Measurements from ENCODE around the gene APOL2.
"Not testable (repeated sequence)": the region's sequence is repeated elsewhere in the genome, so short reads cannot be mapped to it uniquely, and the experiment has no call there.

Gene APOL2

GRCh38 chr22:36277482-36278291 is 38.4 kb upstream of the APOL2 start:
- no peaks in the 10 kb centered on the region for H3K27me3 ChIP-seq (replicated peaks in 2 of 5; ENCODE audit: control insufficient read depth in 4 of 5, insufficient read depth in 5 of 5, low read length in 4 of 5)
- DNase-seq, result peak; percentile 62 to 81 (median 75)
- CTCF ChIA-PET, result interaction anchor here (0.6 to 2.4 kb wide), 25 partner anchors 8 to 191 kb away, joined by 3 to 16 read pairs (median 4); partner anchors contain the start of gene APOL2
- H3K36me3 ChIP-seq (ENCODE audit: control insufficient read depth in 4 of 4, insufficient read depth in 4 of 4, low read length in 3 of 4), result peaks cover under 1 to 24% (median 12%) of the 10 kb centered on the region in 4 experiments
- peak overlapping the region in 1 of 7 experiments; percentile 8 for H3K4me3 ChIP-seq (ENCODE audit: control insufficient read depth in 1 of 7, extremely low read depth in 1 of 7, insufficient read depth in 4 of 7, low read depth in 2 of 7, low read length in 6 of 7)
- H3K4me1 ChIP-seq (ENCODE audit: control extremely low read depth in 1 of 4, control insufficient read depth in 4 of 4, insufficient read depth in 4 of 4, low read length in 3 of 4), result peaks cover 0 to 11% (median 6%) of the 10 kb centered on the region in 4 experiments
- no peak overlapping the region for H3K27ac ChIP-seq (ENCODE audit: insufficient read depth in 1 of 2, low read depth in 1 of 2, low read length in 2 of 2, poor library complexity in 1 of 2, severe bottlenecking in 2 of 2)
- POLR2A ChIA-PET, result no interaction called here
- no peaks in the 10 kb centered on the region for H3K9me3 ChIP-seq (ENCODE audit: control extremely low read depth in 1 of 5, control insufficient read depth in 4 of 5, insufficient read depth in 2 of 5, low read depth in 1 of 5, low read length in 4 of 5)
- 37% methylated on average over 15 of the region's 18 CpGs for WGBS (ENCODE audit: insufficient coverage)

- DNase-seq, result no peak
- 89% methylated on average over 5 of the region's 5 CpGs for WGBS (ENCODE audit: insufficient coverage)
- Histone ChIP-seq H3K4me3 (ENCODE audit: control insufficient read depth in 1 of 7, extremely low read depth in 1 of 7, insufficient read depth in 4 of 7, low read depth in 2 of 7, low read length in 6 of 7) (no peak overlapping the region), H3K27ac (ENCODE audit: insufficient read depth in 1 of 2, low read depth in 1 of 2, low read length in 2 of 2, poor library complexity in 1 of 2, severe bottlenecking in 2 of 2) (no peak overlapping the region), H3K9me3 (ENCODE audit: control extremely low read depth in 1 of 5, control insufficient read depth in 4 of 5, insufficient read depth in 2 of 5, low read depth in 1 of 5, low read length in 4 of 5) (no peaks in the 10 kb centered on the region), H3K4me1 (ENCODE audit: control extremely low read depth in 1 of 4, control insufficient read depth in 4 of 4, insufficient read depth in 4 of 4, low read length in 3 of 4) (peaks cover 0 to 11% (median 6%) of the 10 kb centered on the region in 4 experiments), H3K27me3 (replicated peaks in 2 of 5; ENCODE audit: control insufficient read depth in 4 of 5, insufficient read depth in 5 of 5, low read length in 4 of 5) (no peaks in the 10 kb centered on the region), H3K36me3 (ENCODE audit: control insufficient read depth in 4 of 4, insufficient read depth in 4 of 4, low read length in 3 of 4) (no peaks in the 10 kb centered on the region)
- ChIA-PET POLR2A (no interaction called here), CTCF (interaction anchor here (1.3 to 2.2 kb wide), 3 partner anchors 8 to 12 kb away, joined by 3 to 8 read pairs (median 4); no protein-coding TSS in a partner anchor)
These were observed 35.2 kb upstream of the APOL2 start for GRCh38 chr22:36274531-36274930.

GRCh38 chr22:36271951-36272350 is 32.6 kb upstream of the APOL2 start:
- POLR2A ChIA-PET; H3K4me3 ChIP-seq (ENCODE audit: control insufficient read depth in 1 of 7, extremely low read depth in 1 of 7, insufficient read depth in 4 of 7, low read depth in 2 of 7, low read length in 6 of 7); H3K36me3 ChIP-seq (ENCODE audit: control insufficient read depth in 4 of 4, insufficient read depth in 4 of 4, low read length in 3 of 4); DNase-seq; H3K9me3 ChIP-seq (ENCODE audit: control extremely low read depth in 1 of 5, control insufficient read depth in 4 of 5, insufficient read depth in 2 of 5, low read depth in 1 of 5, low read length in 4 of 5); H3K4me1 ChIP-seq (ENCODE audit: control extremely low read depth in 1 of 4, control insufficient read depth in 4 of 4, insufficient read depth in 4 of 4, low read length in 3 of 4); CTCF ChIA-PET; H3K27me3 ChIP-seq (replicated peaks in 2 of 5; ENCODE audit: control insufficient read depth in 4 of 5, insufficient read depth in 5 of 5, low read length in 4 of 5); H3K27ac ChIP-seq (ENCODE audit: insufficient read depth in 1 of 2, low read depth in 1 of 2, low read length in 2 of 2, poor library complexity in 1 of 2, severe bottlenecking in 2 of 2): not testable (repeated sequence)
- WGBS (ENCODE audit: insufficient coverage), result 90% methylated on average over 5 of the region's 5 CpGs

- H3K36me3 ChIP-seq (ENCODE audit: control insufficient read depth in 4 of 4, insufficient read depth in 4 of 4, low read length in 3 of 4); DNase-seq; CTCF ChIA-PET; H3K9me3 ChIP-seq (ENCODE audit: control extremely low read depth in 1 of 5, control insufficient read depth in 4 of 5, insufficient read depth in 2 of 5, low read depth in 1 of 5, low read length in 4 of 5); H3K4me1 ChIP-seq (ENCODE audit: control extremely low read depth in 1 of 4, control insufficient read depth in 4 of 4, insufficient read depth in 4 of 4, low read length in 3 of 4); H3K4me3 ChIP-seq (ENCODE audit: control insufficient read depth in 1 of 7, extremely low read depth in 1 of 7, insufficient read depth in 4 of 7, low read depth in 2 of 7, low read length in 6 of 7); H3K27me3 ChIP-seq (replicated peaks in 2 of 5; ENCODE audit: control insufficient read depth in 4 of 5, insufficient read depth in 5 of 5, low read length in 4 of 5); POLR2A ChIA-PET; H3K27ac ChIP-seq (ENCODE audit: insufficient read depth in 1 of 2, low read depth in 1 of 2, low read length in 2 of 2, poor library complexity in 1 of 2, severe bottlenecking in 2 of 2): not testable (repeated sequence)
- WGBS (ENCODE audit: insufficient coverage), result 95% methylated on average over 7 of the region's 7 CpGs
These were observed 31.9 kb upstream of the APOL2 start for GRCh38 chr22:36271231-36271630.

- WGBS (ENCODE audit: insufficient coverage), result 100% methylated on average over 10 of the region's 11 CpGs
- peaks cover 4 to 31% (median 8%) of the 10 kb centered on the region in 4 experiments for H3K36me3 ChIP-seq (ENCODE audit: control insufficient read depth in 4 of 4, insufficient read depth in 4 of 4, low read length in 3 of 4)
- no peak overlapping the region for H3K27ac ChIP-seq (ENCODE audit: insufficient read depth in 1 of 2, low read depth in 1 of 2, low read length in 2 of 2, poor library complexity in 1 of 2, severe bottlenecking in 2 of 2)
- ChIA-PET CTCF (interaction anchor here (1.2 to 1.7 kb wide), 2 partner anchors 10 to 15 kb away, joined by 4 to 9 read pairs; partner anchors contain the start of gene APOL1), POLR2A (no interaction called here)
- DNase-seq, result no peak
- no peaks in the 10 kb centered on the region for H3K9me3 ChIP-seq (ENCODE audit: control extremely low read depth in 1 of 5, control insufficient read depth in 4 of 5, insufficient read depth in 2 of 5, low read depth in 1 of 5, low read length in 4 of 5)
- H3K4me1 ChIP-seq (ENCODE audit: control extremely low read depth in 1 of 4, control insufficient read depth in 4 of 4, insufficient read depth in 4 of 4, low read length in 3 of 4), result no peaks in the 10 kb centered on the region
- H3K4me3 ChIP-seq (ENCODE audit: control insufficient read depth in 1 of 7, extremely low read depth in 1 of 7, insufficient read depth in 4 of 7, low read depth in 2 of 7, low read length in 6 of 7), result no peak overlapping the region
- H3K27me3 ChIP-seq (replicated peaks in 2 of 5; ENCODE audit: control insufficient read depth in 4 of 5, insufficient read depth in 5 of 5, low read length in 4 of 5), result no peaks in the 10 kb centered on the region
These were observed 28.7 kb upstream of the APOL2 start for GRCh38 chr22:36267896-36268485.

- H3K4me1 ChIP-seq (ENCODE audit: control extremely low read depth in 1 of 4, control insufficient read depth in 4 of 4, insufficient read depth in 4 of 4, low read length in 3 of 4), result no peaks in the 10 kb centered on the region
- no peak overlapping the region for H3K4me3 ChIP-seq (ENCODE audit: control insufficient read depth in 1 of 7, extremely low read depth in 1 of 7, insufficient read depth in 4 of 7, low read depth in 2 of 7, low read length in 6 of 7)
- H3K36me3 ChIP-seq (ENCODE audit: control insufficient read depth in 4 of 4, insufficient read depth in 4 of 4, low read length in 3 of 4), result peaks cover 6 to 40% (median 11%) of the 10 kb centered on the region in 4 experiments
- H3K27me3 ChIP-seq (replicated peaks in 2 of 5; ENCODE audit: control insufficient read depth in 4 of 5, insufficient read depth in 5 of 5, low read length in 4 of 5), result no peaks in the 10 kb centered on the region
- WGBS (ENCODE audit: insufficient coverage), result 100% methylated on average over 3 of the region's 4 CpGs
- CTCF ChIA-PET, result interaction anchor here (0.6 to 1.7 kb wide), 4 partner anchors 11 to 219 kb away, joined by 3 to 9 read pairs (median 4); partner anchors contain the start of gene APOL1
- POLR2A ChIA-PET, result no interaction called here
- DNase-seq, result no peak
- no peak overlapping the region for H3K27ac ChIP-seq (ENCODE audit: insufficient read depth in 1 of 2, low read depth in 1 of 2, low read length in 2 of 2, poor library complexity in 1 of 2, severe bottlenecking in 2 of 2)
- no peaks in the 10 kb centered on the region for H3K9me3 ChIP-seq (ENCODE audit: control extremely low read depth in 1 of 5, control insufficient read depth in 4 of 5, insufficient read depth in 2 of 5, low read depth in 1 of 5, low read length in 4 of 5)
These were observed 27.7 kb upstream of the APOL2 start for GRCh38 chr22:36267058-36267457.

Data from common myeloid progenitor, CD34-positive (primary cell).